Measurements from ENCODE around the gene UCHL1. TPM values are rescaled to one million over a fixed set of nuclear protein-coding genes. Genes with fewer than 3 reads are reported as not detected.
"Not testable (repeated sequence)": the region's sequence is repeated elsewhere in the genome, so short reads cannot be mapped to it uniquely, and the experiment has no call there.

UCHL1 gene
- total and polyA plus RNA-seq, 4 donors = 0.51 to 2.6 (median 0.70) TPM

- H3K4me3 ChIP-seq (ENCODE audit: low read depth in 1 of 3, low read length in 3 of 3) = no peak overlapping the region
- TF ChIP-seq HNF4G (IDR thresholded peaks at IDR 0.05) (no peak), FOXA1 (IDR thresholded peaks at IDR 0.05) (no peak), EGR1 (IDR thresholded peaks at IDR 0.05; ENCODE audit: low read depth in 2 of 2) (no peak), REST (IDR thresholded peaks at IDR 0.05) (no peak), FOXA2 (IDR thresholded peaks at IDR 0.05) (no peak), ZBTB33 (IDR thresholded peaks at IDR 0.05) (no peak), ATF3 (IDR thresholded peaks at IDR 0.05) (no peak)
Measured at GRCh38 chr4:41269682-41270081, 13.0 kb downstream of the UCHL1 start.

GRCh38 chr4:41275931-41276330 lies 19.2 kb downstream of the UCHL1 start:
- H3K9ac ChIP-seq (ENCODE audit: low read depth in 1 of 2, low read length in 2 of 2); H3K27ac ChIP-seq (ENCODE audit: low read depth in 1 of 2, low read length in 2 of 2); DNase-seq (ENCODE audit: low spot score); H3K4me3 ChIP-seq (ENCODE audit: low read depth in 1 of 3, low read length in 3 of 3); H3K4me1 ChIP-seq (ENCODE audit: control insufficient read depth in 4 of 4, insufficient read depth in 4 of 4, low read length in 3 of 4); H3K36me3 ChIP-seq (ENCODE audit: control insufficient read depth in 4 of 4, insufficient read depth in 3 of 4, low read depth in 1 of 4, low read length in 3 of 4); H3K27me3 ChIP-seq (ENCODE audit: control insufficient read depth in 4 of 4, insufficient read depth in 4 of 4, low read length in 3 of 4); H3K9me3 ChIP-seq (ENCODE audit: control insufficient read depth in 4 of 4, low read length in 3 of 4): not testable (repeated sequence)
- WGBS = 95% methylated on average over 13 of the region's 13 CpGs

More at GRCh38 chr4:41269682-41270081, 13.0 kb downstream of the UCHL1 start:
- no peak for DNase-seq (ENCODE audit: low spot score)
- no peaks in the 10 kb centered on the region for H3K4me1 ChIP-seq (ENCODE audit: control insufficient read depth in 4 of 4, insufficient read depth in 4 of 4, low read length in 3 of 4)
- H3K27ac ChIP-seq (ENCODE audit: low read depth in 1 of 2, low read length in 2 of 2) = no peak overlapping the region
- no peaks in the 10 kb centered on the region for H3K27me3 ChIP-seq (ENCODE audit: control insufficient read depth in 4 of 4, insufficient read depth in 4 of 4, low read length in 3 of 4)
- no peak overlapping the region for H3K9ac ChIP-seq (ENCODE audit: low read depth in 1 of 2, low read length in 2 of 2)
- H3K36me3 ChIP-seq (ENCODE audit: control insufficient read depth in 4 of 4, insufficient read depth in 3 of 4, low read depth in 1 of 4, low read length in 3 of 4) = no peaks in the 10 kb centered on the region
- no peaks in the 10 kb centered on the region for H3K9me3 ChIP-seq (ENCODE audit: control insufficient read depth in 4 of 4, low read length in 3 of 4)

- Histone ChIP-seq H3K4me1 (ENCODE audit: control insufficient read depth in 4 of 4, insufficient read depth in 4 of 4, low read length in 3 of 4) (no peaks in the 10 kb centered on the region), H3K9me3 (ENCODE audit: control insufficient read depth in 4 of 4, low read length in 3 of 4) (no peaks in the 10 kb centered on the region), H3K27ac (ENCODE audit: low read depth in 1 of 2, low read length in 2 of 2) (no peak overlapping the region), H3K36me3 (ENCODE audit: control insufficient read depth in 4 of 4, insufficient read depth in 3 of 4, low read depth in 1 of 4, low read length in 3 of 4) (no peaks in the 10 kb centered on the region), H3K4me3 (ENCODE audit: low read depth in 1 of 3, low read length in 3 of 3) (no peak overlapping the region), H3K9ac (ENCODE audit: low read depth in 1 of 2, low read length in 2 of 2) (no peak overlapping the region), H3K27me3 (ENCODE audit: control insufficient read depth in 4 of 4, insufficient read depth in 4 of 4, low read length in 3 of 4) (no peaks in the 10 kb centered on the region)
- DNase-seq (ENCODE audit: low spot score) = no peak
- WGBS = 78% methylated on average over 8 of the region's 8 CpGs
- TF ChIP-seq ZBTB33 (IDR thresholded peaks at IDR 0.05) (no peak), FOXA1 (IDR thresholded peaks at IDR 0.05) (no peak), EGR1 (IDR thresholded peaks at IDR 0.05; ENCODE audit: low read depth in 2 of 2) (no peak), NR2F2 (IDR thresholded peaks at IDR 0.05) (no peak), YY1 (IDR thresholded peaks at IDR 0.05) (no peak)
Measured at GRCh38 chr4:41280010-41280409, 23.3 kb downstream of the UCHL1 start.
